Osteoblast (primary cell): ENCODE results near the gene SHANK1. TPM values are rescaled to one million over a fixed set of nuclear protein-coding genes. Genes with fewer than 3 reads are reported as not detected.
A peak's percentile ranks its signal among the peaks of the same experiment; 100 is the strongest.

Source experiments
- DNase-seq: peaks from one replicate; pipeline ENCODE4 v3.0.0; 2011; ENCODE audit warnings: low spot score, mixed read lengths; ENCODE audit not compliant: insufficient read length; ENCODE audit errors: missing footprints
- H2AFZ ChIP-seq: 2 replicates; pipeline ENCODE4 v1.6.0; 2011; ENCODE audit warnings: mild to moderate bottlenecking, low read length
- H3K27ac ChIP-seq: 2 replicates; pipeline ENCODE4 v1.5.1; 2011; ENCODE audit warnings: mild to moderate bottlenecking, low read depth, low read length, moderate library complexity
- H3K27me3 ChIP-seq: 2 replicates; pipeline ENCODE4 v1.6.0; 2012; ENCODE audit warnings: mild to moderate bottlenecking, control low read depth, inconsistent platforms, low read length, moderate library complexity; ENCODE audit not compliant: insufficient read depth
- H3K36me3 ChIP-seq: 2 replicates; pipeline ENCODE4 v1.5.1; 2011; ENCODE audit warnings: mild to moderate bottlenecking, low read length, control low read depth, moderate library complexity; ENCODE audit not compliant: insufficient read depth
- H3K4me1 ChIP-seq: 2 replicates; pipeline ENCODE4 v1.5.1; 2011; ENCODE audit warnings: mild to moderate bottlenecking, low read length, control low read depth, moderate library complexity; ENCODE audit not compliant: insufficient read depth
- H3K4me2 ChIP-seq: 2 replicates; pipeline ENCODE4 v1.6.0; 2011; ENCODE audit warnings: mild to moderate bottlenecking, low read length; ENCODE audit not compliant: insufficient read depth
- H3K4me3 ChIP-seq: fragments of 200-600 bp; sonication (generic); 3 replicates; pipeline ENCODE4 v1.5.1; 2012; ENCODE audit warnings: mild to moderate bottlenecking, low read length, inconsistent platforms; ENCODE audit not compliant: insufficient read depth
- H3K79me2 ChIP-seq: 2 replicates; pipeline ENCODE4 v1.6.0; 2012; ENCODE audit warnings: mild to moderate bottlenecking, low read length, control low read depth, inconsistent platforms; ENCODE audit not compliant: insufficient read depth
- H3K9me3 ChIP-seq: 2 replicates; pipeline ENCODE4 v1.5.1; 2011; ENCODE audit warnings: low read depth, low read length, control low read depth
- H4K20me1 ChIP-seq: 2 replicates; pipeline ENCODE4 v1.6.0; 2012; ENCODE audit warnings: mild to moderate bottlenecking, low read length, control low read depth; ENCODE audit not compliant: insufficient read depth
- total RNA-seq: library from RNA; depleted of rRNA; stranded (reverse); fragments of >200 nt; gene quantifications from 2 replicates; pipeline ENCODE4 v1.2.3, GENCODE V29; 2012
- TF ChIP-seq, protein P1 (sequence below): IDR thresholded peaks from 2 replicates; pipeline ENCODE4 v1.5.1; 2011; ENCODE audit warnings: mild to moderate bottlenecking, low read depth, low read length, moderate library complexity; ENCODE audit errors: extremely low read depth

SHANK1 gene
- total RNA-seq, 1 donor = 1.1 TPM

GRCh38 chr19:50725911-50726230 lies 6.3 kb upstream of the SHANK1 start:
- TF ChIP-seq, protein P1, sequence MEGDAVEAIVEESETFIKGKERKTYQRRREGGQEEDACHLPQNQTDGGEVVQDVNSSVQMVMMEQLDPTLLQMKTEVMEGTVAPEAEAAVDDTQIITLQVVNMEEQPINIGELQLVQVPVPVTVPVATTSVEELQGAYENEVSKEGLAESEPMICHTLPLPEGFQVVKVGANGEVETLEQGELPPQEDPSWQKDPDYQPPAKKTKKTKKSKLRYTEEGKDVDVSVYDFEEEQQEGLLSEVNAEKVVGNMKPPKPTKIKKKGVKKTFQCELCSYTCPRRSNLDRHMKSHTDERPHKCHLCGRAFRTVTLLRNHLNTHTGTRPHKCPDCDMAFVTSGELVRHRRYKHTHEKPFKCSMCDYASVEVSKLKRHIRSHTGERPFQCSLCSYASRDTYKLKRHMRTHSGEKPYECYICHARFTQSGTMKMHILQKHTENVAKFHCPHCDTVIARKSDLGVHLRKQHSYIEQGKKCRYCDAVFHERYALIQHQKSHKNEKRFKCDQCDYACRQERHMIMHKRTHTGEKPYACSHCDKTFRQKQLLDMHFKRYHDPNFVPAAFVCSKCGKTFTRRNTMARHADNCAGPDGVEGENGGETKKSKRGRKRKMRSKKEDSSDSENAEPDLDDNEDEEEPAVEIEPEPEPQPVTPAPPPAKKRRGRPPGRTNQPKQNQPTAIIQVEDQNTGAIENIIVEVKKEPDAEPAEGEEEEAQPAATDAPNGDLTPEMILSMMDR = no peak
- no peak for DNase-seq
- H3K36me3 ChIP-seq = peaks cover 12% of the 10 kb centered on the region
- H3K4me3 ChIP-seq = peak overlapping the region; percentile 85
- H3K4me2 ChIP-seq = peak overlapping the region; percentile 92
- peaks cover 14% of the 10 kb centered on the region for H4K20me1 ChIP-seq
- H3K79me2 ChIP-seq = peaks cover 25% of the 10 kb centered on the region
- peaks cover 30% of the 10 kb centered on the region for H3K4me1 ChIP-seq
- H3K27ac ChIP-seq = peak overlapping the region; percentile 70
- H3K9me3 ChIP-seq = no peaks in the 10 kb centered on the region
- H3K27me3 ChIP-seq = no peaks in the 10 kb centered on the region
- H2AFZ ChIP-seq = no peak overlapping the region

GRCh38 chr19:50725218-50725910 lies 5.8 kb upstream of the SHANK1 start:
- Histone ChIP-seq H3K27me3 (no peaks in the 10 kb centered on the region), H3K36me3 (peaks cover 12% of the 10 kb centered on the region), H3K4me2 (peak overlapping the region; percentile 92), H3K4me3 (peak overlapping the region; percentile 85), H2AFZ (peak overlapping the region; percentile 88), H3K79me2 (peaks cover 25% of the 10 kb centered on the region), H3K9me3 (no peaks in the 10 kb centered on the region), H3K4me1 (peaks cover 35% of the 10 kb centered on the region), H4K20me1 (peaks cover 14% of the 10 kb centered on the region), H3K27ac (peak overlapping the region; percentile 70)
- TF ChIP-seq, protein P1 = no peak
- DNase-seq = no peak

DNA sequence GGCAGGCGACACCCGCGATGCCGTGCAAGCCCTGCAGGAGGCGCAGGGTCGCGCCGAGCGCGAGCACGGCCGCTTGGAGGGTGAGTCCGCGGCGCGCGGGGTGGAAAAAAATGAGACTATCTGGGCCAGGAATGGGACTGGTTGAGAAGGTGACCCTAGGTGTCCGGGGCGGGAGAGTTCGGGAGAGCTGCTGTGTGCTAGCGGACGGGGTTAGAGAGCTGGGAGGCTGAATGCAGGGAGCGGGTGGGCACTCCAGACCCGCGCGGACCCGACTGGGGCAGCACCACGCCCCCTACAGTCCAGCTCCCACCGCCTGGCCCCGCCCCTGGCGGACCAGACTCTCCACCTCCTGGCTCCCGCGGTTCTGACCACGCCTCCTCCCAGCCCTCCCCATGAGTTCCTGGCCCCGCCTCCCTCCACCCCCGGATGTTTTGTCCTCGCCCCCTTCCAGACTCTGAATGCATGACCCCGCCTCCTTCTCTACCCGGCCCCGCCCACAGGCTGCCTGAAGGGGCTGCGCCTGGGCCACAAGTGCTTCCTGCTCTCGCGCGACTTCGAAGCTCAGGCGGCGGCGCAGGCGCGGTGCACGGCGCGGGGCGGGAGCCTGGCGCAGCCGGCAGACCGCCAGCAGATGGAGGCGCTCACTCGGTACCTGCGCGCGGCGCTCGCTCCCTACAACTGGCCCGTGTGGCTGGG lies 5.1 kb upstream of the SHANK1 start:
- H3K9me3 ChIP-seq = no peaks in the 10 kb centered on the region
- DNase-seq = peak; percentile 100

More for the DNA sequence above, 5.1 kb upstream of the SHANK1 start:
- TF ChIP-seq, protein P1 = peak; percentile 66
- Histone ChIP-seq H3K36me3 (peaks cover 12% of the 10 kb centered on the region), H4K20me1 (peaks cover 14% of the 10 kb centered on the region), H3K4me3 (peak overlapping the region; percentile 85), H3K27me3 (no peaks in the 10 kb centered on the region), H3K4me2 (peak overlapping the region; percentile 98), H3K79me2 (peaks cover 25% of the 10 kb centered on the region), H3K27ac (peak overlapping the region; percentile 70), H2AFZ (peak overlapping the region; percentile 94), H3K4me1 (peaks cover 36% of the 10 kb centered on the region)
